Naive thymus-derived CD4-positive, alpha-beta T cell (primary cell): ENCODE measurements around the gene HTR4. TPM values are rescaled to one million over a fixed set of nuclear protein-coding genes. Genes with fewer than 3 reads are reported as not detected.

ENCODE experiments used
- ATAC-seq: fragments of 150-1000 bp; cut with Tn5 transposase; 2 replicates; pipeline ENCODE4 v1.10.0; 2021; ENCODE audit warnings: mild to moderate bottlenecking, moderate library complexity
- CTCF ChIA-PET: fragments of 350-600 bp; sonication (Branson Sonifier 250); formaldehyde crosslinking; loops from one replicate; lab custom pipeline; 2021; ENCODE audit warnings: antibody characterized with exemption; lab: Charles Lee
- POLR2A ChIA-PET: fragments of 350-600 bp; sonication (Branson Sonifier 250); formaldehyde crosslinking; loops from one replicate; lab custom pipeline; 2021; ENCODE audit warnings: antibody characterized with exemption, inconsistent platforms; lab: Charles Lee
- DNase-seq, 9 donors: peaks; one replicate each; pipeline versions ENCODE4 v3.0.0 to v3.0.0-alpha.2; 2020 to 2022; ENCODE audit warnings: mixed read lengths in 1 of 9
- H3K27ac ChIP-seq: one replicate; pipeline ENCODE4 v1.7.0; 2013; ENCODE audit warnings: mild to moderate bottlenecking, low read depth, low read length, moderate library complexity
- H3K27me3 ChIP-seq, 2 donors: one replicate each; pipeline ENCODE4 v1.7.0; 2013; ENCODE audit warnings: low read length in 2 of 2, mild to moderate bottlenecking in 2 of 2, moderate library complexity in 2 of 2; ENCODE audit not compliant: control insufficient read depth in 2 of 2, insufficient read depth in 2 of 2
- H3K36me3 ChIP-seq, 3 experiments: 1 replicate in 2 of 3; 2 replicates in 1 of 3; pipeline ENCODE4 v1.7.0; 2013; ENCODE audit warnings: low read length in 3 of 3, mild to moderate bottlenecking in 3 of 3, moderate library complexity in 1 of 3; ENCODE audit not compliant: insufficient read depth in 3 of 3, control insufficient read depth in 2 of 3
- H3K4me1 ChIP-seq, 2 donors: one replicate each; pipeline ENCODE4 v1.7.0; 2013; ENCODE audit warnings: low read length in 2 of 2, mild to moderate bottlenecking in 2 of 2, moderate library complexity in 1 of 2; ENCODE audit not compliant: control insufficient read depth in 2 of 2, insufficient read depth in 2 of 2
- H3K4me3 ChIP-seq: 2 replicates; pipeline ENCODE4 v1.7.0; 2013; ENCODE audit warnings: mild to moderate bottlenecking, low read length
- H3K9me3 ChIP-seq, 3 experiments: 1 replicate in 2 of 3; 2 replicates in 1 of 3; pipeline ENCODE4 v1.7.0; 2013; ENCODE audit warnings: low read length in 3 of 3; ENCODE audit not compliant: control insufficient read depth in 2 of 3
- H3K27ac Mint-ChIP-seq, 9 donors: one replicate each; pipeline ENCODE4 v1.8.0; 2020 to 2022; ENCODE audit warnings: mixed read lengths in 9 of 9, mild to moderate bottlenecking in 8 of 9, moderate library complexity in 5 of 9, inconsistent platforms in 2 of 9
- H3K27me3 Mint-ChIP-seq, 5 donors: one replicate each; pipeline ENCODE4 v1.8.0; 2021 to 2022; ENCODE audit warnings: mixed read lengths in 5 of 5, mild to moderate bottlenecking in 1 of 5
- H3K36me3 Mint-ChIP-seq, 5 donors: one replicate each; pipeline ENCODE4 v1.8.0; 2020 to 2022; ENCODE audit warnings: mixed read lengths in 5 of 5, mild to moderate bottlenecking in 3 of 5, inconsistent platforms in 1 of 5
- H3K4me1 Mint-ChIP-seq, 7 donors: one replicate each; pipeline ENCODE4 v1.8.0; 2020 to 2022; ENCODE audit warnings: mixed read lengths in 7 of 7, mild to moderate bottlenecking in 3 of 7, inconsistent platforms in 1 of 7
- H3K4me3 Mint-ChIP-seq, 10 donors: one replicate each; pipeline ENCODE4 v1.8.0; 2020 to 2022; ENCODE audit warnings: mild to moderate bottlenecking in 10 of 10, mixed read lengths in 10 of 10, moderate library complexity in 6 of 10, inconsistent platforms in 2 of 10
- H3K9me3 Mint-ChIP-seq, 11 donors: one replicate each; pipeline ENCODE4 v1.8.0; 2020 to 2022; ENCODE audit warnings: mixed read lengths in 11 of 11, mild to moderate bottlenecking in 4 of 11, inconsistent platforms in 1 of 11, moderate library complexity in 1 of 11
- intact Hi-C, 2 donors: fragments of 100-400 bp; cut with micrococcal nuclease; formaldehyde crosslinking; loops; one replicate each; pipeline ENCODE4 v1.15.1; 2023
- polyA plus RNA-seq, 2 donors: library from polyadenylated mRNA; unstranded; fragments of 300-500 nt; fragmentation: Illumina TruSeq; gene quantifications; one replicate each; pipeline ENCODE4 v1.2.3, GENCODE V29; 2021
- total RNA-seq, 6 experiments: library from RNA in 5 of 6; stranded (reverse) in 5 of 6; gene quantifications; 1 replicate in 5 of 6; 2 replicates in 1 of 6; pipeline ENCODE4 v1.2.3 and lab custom pipeline; 2021 to 2026

HTR4 gene
- total and polyA plus RNA-seq, 7 experiments from 2014 or later: not detected

- DNase-seq (no peak), ATAC-seq (no peak)
- no peaks in the 10 kb centered on the region for H3K27me3 ChIP-seq
- no peak overlapping the region for H3K4me3 Mint-ChIP-seq
- CTCF ChIA-PET: no interaction called here
- no peak overlapping the region for H3K27ac ChIP-seq
- H3K4me1 Mint-ChIP-seq: no peaks in the 10 kb centered on the region
- no peaks in the 10 kb centered on the region for H3K36me3 ChIP-seq
- no peaks in the 10 kb centered on the region for H3K4me1 ChIP-seq
- intact Hi-C loops: no loop called here
- H3K27me3 Mint-ChIP-seq: peaks cover 21 to 45% (median 31%) of the 10 kb centered on the region in 5 donors
- no peaks in the 10 kb centered on the region for H3K9me3 Mint-ChIP-seq
- H3K27ac Mint-ChIP-seq: no peak overlapping the region
- H3K36me3 Mint-ChIP-seq: no peaks in the 10 kb centered on the region
- no peak overlapping the region for H3K4me3 ChIP-seq
- H3K9me3 ChIP-seq: no peaks in the 10 kb centered on the region
- POLR2A ChIA-PET: no interaction called here
Observed at GRCh38 chr5:148645527-148645926, 8.8 kb downstream of the HTR4 start.

GRCh38 chr5:148641735-148642134 is 12.6 kb downstream of the HTR4 start:
- no peaks in the 10 kb centered on the region for H3K36me3 ChIP-seq
- ChIA-PET POLR2A (no interaction called here), CTCF (no interaction called here)
- ATAC-seq: no peak
- Mint-ChIP-seq H3K36me3 (no peaks in the 10 kb centered on the region), H3K4me1 (no peaks in the 10 kb centered on the region), H3K27ac (no peak overlapping the region), H3K9me3 (no peaks in the 10 kb centered on the region), H3K27me3 (peaks cover 17 to 50% (median 28%) of the 10 kb centered on the region in 5 donors), H3K4me3 (no peak overlapping the region)
- H3K27ac ChIP-seq: no peak overlapping the region
- intact Hi-C loops: no loop called here
- no peaks in the 10 kb centered on the region for H3K27me3 ChIP-seq
- no peaks in the 10 kb centered on the region for H3K9me3 ChIP-seq
- DNase-seq: no peak
- H3K4me3 ChIP-seq: no peak overlapping the region
- H3K4me1 ChIP-seq: no peaks in the 10 kb centered on the region

GRCh38 chr5:148640471-148640870 is 13.9 kb downstream of the HTR4 start:
- CTCF ChIA-PET: no interaction called here
- Histone ChIP-seq H3K4me3 (no peak overlapping the region), H3K27ac (no peak overlapping the region), H3K36me3 (no peaks in the 10 kb centered on the region), H3K9me3 (no peaks in the 10 kb centered on the region), H3K27me3 (no peaks in the 10 kb centered on the region), H3K4me1 (no peaks in the 10 kb centered on the region)
- POLR2A ChIA-PET: no interaction called here
- Mint-ChIP-seq H3K4me1 (no peaks in the 10 kb centered on the region), H3K27me3 (peaks cover 7 to 51% (median 23%) of the 10 kb centered on the region in 5 donors), H3K4me3 (no peak overlapping the region), H3K9me3 (no peaks in the 10 kb centered on the region), H3K36me3 (no peaks in the 10 kb centered on the region), H3K27ac (no peak overlapping the region)
- DNase-seq: no peak
- ATAC-seq: no peak
- intact Hi-C loops: no loop called here

- Mint-ChIP-seq H3K36me3 (no peaks in the 10 kb centered on the region), H3K27me3 (peaks cover 11 to 58% (median 29%) of the 10 kb centered on the region in 5 donors), H3K27ac (no peak overlapping the region), H3K4me1 (no peaks in the 10 kb centered on the region), H3K9me3 (no peaks in the 10 kb centered on the region), H3K4me3 (no peak overlapping the region)
- Histone ChIP-seq H3K4me1 (no peaks in the 10 kb centered on the region), H3K27me3 (no peaks in the 10 kb centered on the region), H3K27ac (no peak overlapping the region), H3K4me3 (no peak overlapping the region), H3K9me3 (no peaks in the 10 kb centered on the region), H3K36me3 (no peaks in the 10 kb centered on the region)
- ChIA-PET CTCF (no interaction called here), POLR2A (no interaction called here)
- no peak for DNase-seq
- no peak for ATAC-seq
- intact Hi-C loops: no loop called here
Observed at GRCh38 chr5:148639081-148639480, 15.2 kb downstream of the HTR4 start.

GRCh38 chr5:148636353-148636752 is 18.0 kb downstream of the HTR4 start:
- ATAC-seq (no peak), DNase-seq (no peak)
- Histone ChIP-seq H3K4me1 (peaks cover 0 to 7% of the 10 kb centered on the region in 2 donors), H3K4me3 (no peak overlapping the region), H3K27me3 (no peaks in the 10 kb centered on the region), H3K27ac (no peak overlapping the region), H3K36me3 (no peaks in the 10 kb centered on the region), H3K9me3 (no peaks in the 10 kb centered on the region)
- ChIA-PET POLR2A (no interaction called here), CTCF (no interaction called here)
- peaks cover 16 to 53% (median 27%) of the 10 kb centered on the region in 5 donors for H3K27me3 Mint-ChIP-seq
- H3K4me1 Mint-ChIP-seq: peaks cover 0 to 12% (median 11%) of the 10 kb centered on the region in 7 donors
- H3K4me3 Mint-ChIP-seq: no peak overlapping the region
- no peaks in the 10 kb centered on the region for H3K36me3 Mint-ChIP-seq
- H3K27ac Mint-ChIP-seq: no peak overlapping the region
- intact Hi-C loops: no loop called here
- no peaks in the 10 kb centered on the region for H3K9me3 Mint-ChIP-seq

GRCh38 chr5:148635321-148636083 is 18.8 kb downstream of the HTR4 start:
- H3K4me1 Mint-ChIP-seq: peaks cover 0 to 12% (median 11%) of the 10 kb centered on the region in 7 donors
- CTCF ChIA-PET: no interaction called here
- no peak for ATAC-seq

GRCh38 chr5:148633067-148633377 is 21.3 kb downstream of the HTR4 start:
- no peak for DNase-seq
- no peaks in the 10 kb centered on the region for H3K36me3 Mint-ChIP-seq
- ATAC-seq: no peak
- Histone ChIP-seq H3K27me3 (no peaks in the 10 kb centered on the region), H3K27ac (no peak overlapping the region), H3K4me1 (peaks cover 0 to 7% of the 10 kb centered on the region in 2 donors), H3K9me3 (no peaks in the 10 kb centered on the region), H3K4me3 (no peak overlapping the region), H3K36me3 (no peaks in the 10 kb centered on the region)
- H3K4me3 Mint-ChIP-seq: no peak overlapping the region
- peaks cover 14 to 38% (median 35%) of the 10 kb centered on the region in 5 donors for H3K27me3 Mint-ChIP-seq
- H3K27ac Mint-ChIP-seq: peak overlapping the region in 1 of 9 donors; percentile 18
- intact Hi-C loops: no loop called here
- H3K4me1 Mint-ChIP-seq: peaks cover 0 to 12% (median 11%) of the 10 kb centered on the region in 7 donors
- ChIA-PET POLR2A (no interaction called here), CTCF (no interaction called here)
- no peaks in the 10 kb centered on the region for H3K9me3 Mint-ChIP-seq

More at GRCh38 chr5:148635321-148636083, 18.8 kb downstream of the HTR4 start:
- Mint-ChIP-seq H3K27ac (no peak overlapping the region), H3K36me3 (no peaks in the 10 kb centered on the region), H3K9me3 (no peaks in the 10 kb centered on the region), H3K27me3 (peaks cover 16 to 53% (median 31%) of the 10 kb centered on the region in 5 donors), H3K4me3 (no peak overlapping the region)
- H3K4me3 ChIP-seq: no peak overlapping the region
- H3K27me3 ChIP-seq: no peaks in the 10 kb centered on the region
- no peaks in the 10 kb centered on the region for H3K9me3 ChIP-seq
- no peaks in the 10 kb centered on the region for H3K36me3 ChIP-seq
- H3K27ac ChIP-seq: no peak overlapping the region
- POLR2A ChIA-PET: no interaction called here
- DNase-seq: no peak
- peaks cover 0 to 7% of the 10 kb centered on the region in 2 donors for H3K4me1 ChIP-seq
- intact Hi-C loops: no loop called here
